Stimulated activated CD4-positive, alpha-beta T cell treated with anti-CD3 and anti-CD28 coated beads, Interleukin-15, amount 100 ng/mL, for 48 hours (primary cell): ENCODE results near the gene TMED10.
A peak's percentile ranks its signal among the peaks of the same experiment; 100 is the strongest.

Experiments used
- DNase-seq, 2 donors: peaks; one replicate each; pipeline ENCODE4 v3.0.0-alpha.2; 2020; ENCODE audit warnings: low read depth in 2 of 2

TMED10 gene

DNA sequence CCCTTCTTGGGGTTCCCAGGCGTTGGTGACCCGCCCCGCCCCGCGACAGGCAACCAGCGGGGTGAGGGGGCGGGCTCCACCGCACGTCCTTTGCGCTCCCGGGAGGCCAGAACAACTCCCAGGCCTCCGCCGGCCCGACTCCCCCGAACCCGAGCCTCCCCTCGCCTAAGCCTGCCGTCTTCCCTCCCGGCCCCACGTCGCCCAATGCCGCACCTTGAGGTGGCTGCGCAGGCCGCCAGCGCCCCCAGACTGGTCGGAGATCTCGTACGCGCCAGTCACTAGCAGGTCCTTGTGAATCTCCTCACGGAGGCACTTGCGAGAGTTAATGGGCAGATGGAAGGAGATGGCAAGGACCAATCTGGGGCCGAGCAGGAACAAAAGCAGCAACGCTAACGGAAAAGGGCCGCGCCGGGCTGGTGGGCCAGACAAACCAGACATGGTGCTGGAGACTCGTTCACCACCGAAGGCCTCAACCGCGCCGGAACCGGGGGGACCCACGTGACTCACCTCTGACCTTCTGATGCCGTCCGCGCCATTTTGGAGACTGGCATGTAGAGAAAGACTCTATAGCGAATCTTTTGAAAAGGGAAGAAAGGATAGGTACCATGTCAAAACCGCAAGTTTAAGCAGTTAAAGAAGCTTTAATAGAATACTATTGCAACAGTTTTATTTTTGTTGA, at the start of gene TMED10:
Gene TMED10 (minus strand): TSS at position 471 of the 679 bp plus-strand sequence. CDS start 33 bp downstream, at position 438.
- peak; percentile 83 to 88 for DNase-seq

DNA sequence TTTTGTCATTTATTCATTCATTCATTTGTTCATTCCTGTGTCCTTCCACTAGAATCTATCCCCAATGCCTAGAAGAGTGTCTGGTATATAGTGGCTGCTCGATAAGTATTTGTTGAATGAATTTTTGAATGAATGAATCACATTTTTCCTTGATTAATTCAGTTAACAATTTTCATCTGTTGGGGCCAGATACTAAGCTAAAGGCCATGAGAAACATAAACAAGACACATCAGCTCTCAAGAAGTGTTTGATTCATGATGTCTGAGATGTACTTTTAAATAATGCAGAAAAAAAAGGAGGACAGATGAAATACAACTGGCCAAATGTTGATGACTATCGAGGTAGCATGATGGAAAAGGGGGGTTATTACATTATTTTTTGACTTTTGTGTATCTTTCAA, 48.1 kb upstream of the TMED10 start:
- no peak for DNase-seq

- DNase-seq: no peak
Observed at GRCh38 chr14:75223664-75224154, 47.3 kb upstream of the TMED10 start.

- DNase-seq: no peak
Observed at GRCh38 chr14:75222208-75222701, 45.8 kb upstream of the TMED10 start.

GRCh38 chr14:75221797-75222196, 45.4 kb upstream of the TMED10 start:
- DNase-seq: no peak

DNA sequence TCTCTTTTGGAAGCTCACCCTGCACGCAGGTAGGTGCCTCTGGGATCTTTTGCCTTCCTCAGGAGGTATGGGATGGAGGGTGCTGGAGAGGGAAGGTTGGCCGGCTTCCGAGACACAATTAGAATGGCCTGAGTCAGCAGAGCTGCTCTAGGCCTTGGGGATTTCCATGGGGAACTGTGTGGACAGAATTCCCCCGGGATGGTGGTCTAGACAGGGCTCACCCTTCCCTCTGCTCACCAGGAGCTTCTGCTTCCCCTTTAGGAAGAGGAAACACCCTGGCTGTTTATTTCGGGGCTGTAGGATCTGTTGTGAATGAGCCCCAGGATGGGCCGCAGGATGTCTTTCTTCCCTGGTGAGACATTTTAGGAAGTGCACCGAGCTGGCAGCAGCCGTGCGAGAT, 43.7 kb upstream of the TMED10 start:
- DNase-seq: no peak

DNA sequence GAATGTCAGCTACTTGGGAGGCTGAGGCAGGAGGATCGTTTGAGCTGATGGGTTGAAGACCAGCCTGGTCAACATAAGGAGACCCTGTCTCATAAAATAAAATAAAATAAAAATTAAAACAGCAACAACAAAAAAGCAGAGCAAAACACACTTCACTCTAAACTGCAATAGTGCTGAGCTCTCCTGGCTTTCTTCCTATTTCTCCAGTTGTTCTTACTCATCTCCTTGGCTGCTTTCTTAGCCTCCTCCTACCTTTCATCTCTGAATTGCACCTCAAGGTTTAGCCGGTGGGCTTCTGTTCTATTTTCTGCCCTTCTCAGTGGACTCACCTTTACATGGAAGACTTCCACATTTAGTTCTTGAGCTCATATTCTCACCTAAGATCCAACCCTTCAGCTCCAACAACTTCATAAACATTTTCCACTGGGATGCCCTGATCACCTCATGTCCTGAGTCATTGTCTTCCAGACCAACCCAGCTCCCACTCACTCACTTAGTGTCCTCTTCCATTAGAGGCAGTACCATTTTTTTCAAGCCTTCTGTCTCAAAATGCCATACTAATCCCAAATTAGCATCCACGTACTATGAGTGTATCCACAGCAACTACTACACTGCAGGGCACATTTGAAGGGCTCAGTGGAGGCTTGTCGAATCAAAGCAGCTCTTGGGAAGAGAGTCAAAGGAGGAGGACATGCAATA, 41.2 kb upstream of the TMED10 start:
- DNase-seq: no peak

- DNase-seq: no peak
Observed at GRCh38 chr14:75216427-75217006, 40.1 kb upstream of the TMED10 start.

- DNase-seq: no peak
Observed at GRCh38 chr14:75215520-75215919, 39.1 kb upstream of the TMED10 start.

- DNase-seq: no peak
Observed at GRCh38 chr14:75214558-75214957, 38.1 kb upstream of the TMED10 start.

DNA sequence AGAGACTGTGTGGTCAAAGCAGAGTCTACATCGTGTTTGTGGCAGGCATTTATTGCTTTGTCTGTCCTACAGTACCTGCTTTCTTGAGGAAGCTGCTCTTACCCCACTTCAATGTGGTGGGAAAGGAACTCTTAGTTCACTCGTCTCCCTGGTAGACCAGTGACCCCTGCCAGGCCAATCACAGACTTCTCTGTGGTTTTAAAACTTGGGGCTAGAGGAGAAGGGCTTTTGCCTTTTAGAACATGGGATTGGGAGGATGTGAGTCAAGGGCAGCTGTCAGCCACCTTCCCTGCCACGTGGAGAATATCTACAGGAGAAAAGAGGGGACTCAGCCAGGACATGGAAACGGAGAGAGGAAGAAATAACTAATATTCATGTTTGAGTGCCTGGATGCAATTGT, 36.8 kb upstream of the TMED10 start:
- no peak for DNase-seq

GRCh38 chr14:75208843-75209242, 32.4 kb upstream of the TMED10 start:
- no peak for DNase-seq

- DNase-seq: no peak
Observed at GRCh38 chr14:75206190-75206589, 29.8 kb upstream of the TMED10 start.

GRCh38 chr14:75205591-75205990, 29.2 kb upstream of the TMED10 start:
- no peak for DNase-seq

GRCh38 chr14:75204116-75204515, 27.7 kb upstream of the TMED10 start:
- no peak for DNase-seq

- no peak for DNase-seq
Observed at GRCh38 chr14:75202657-75203056, 26.2 kb upstream of the TMED10 start.

GRCh38 chr14:75201087-75201486, 24.7 kb upstream of the TMED10 start:
- no peak for DNase-seq

DNA sequence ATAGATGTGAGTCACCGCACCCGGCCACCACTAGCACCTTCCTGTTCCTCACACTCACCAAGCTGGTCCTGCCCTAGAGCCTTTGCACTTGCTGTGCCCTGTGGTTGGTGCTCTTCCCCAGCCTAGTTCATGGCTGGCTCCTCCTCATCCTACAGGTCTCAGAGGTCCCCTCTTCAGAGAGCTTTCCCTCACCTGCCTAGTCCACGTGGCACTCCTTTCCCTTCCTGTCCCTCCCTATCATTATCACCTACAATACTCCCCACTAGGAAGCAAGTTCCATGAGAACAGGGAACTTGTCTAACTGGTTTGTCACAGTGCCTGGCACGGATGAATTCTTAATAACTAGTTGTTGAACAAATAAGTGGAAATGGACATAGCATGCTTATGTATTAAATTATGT, 24.0 kb upstream of the TMED10 start:
- no peak for DNase-seq

DNA sequence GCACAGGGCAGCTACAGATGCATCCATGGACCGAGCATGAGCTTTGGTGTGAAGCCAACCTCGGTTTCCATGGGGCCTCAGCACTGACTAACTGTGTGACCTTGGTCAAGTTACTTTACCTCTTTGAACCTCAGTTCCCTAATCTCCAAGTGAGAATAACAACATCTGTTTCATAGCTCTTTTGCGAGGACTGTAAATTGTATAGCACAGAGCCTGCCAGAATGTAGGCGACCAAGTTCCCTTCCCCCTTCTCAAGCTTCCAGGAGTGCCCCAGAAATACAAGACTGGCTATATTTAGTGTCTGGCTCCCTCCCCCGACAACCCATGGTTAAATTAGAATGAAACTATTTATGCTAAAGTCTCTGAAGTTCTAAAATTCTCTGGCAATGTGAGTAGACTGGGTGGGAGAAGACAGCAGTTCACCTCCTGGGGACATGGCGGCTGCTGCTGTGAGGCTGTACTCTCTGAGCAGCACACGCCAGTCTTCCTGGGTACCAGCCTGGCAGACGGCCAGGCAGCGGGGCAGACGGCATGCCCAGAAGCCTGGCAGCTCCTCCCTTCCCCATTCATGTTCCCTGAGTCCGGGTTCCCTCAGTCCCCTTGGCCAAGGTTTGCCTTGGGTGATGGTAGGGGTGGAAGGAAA, 22.0 kb upstream of the TMED10 start:
- no peak for DNase-seq

- no peak for DNase-seq
Observed at GRCh38 chr14:75197338-75197737, 20.9 kb upstream of the TMED10 start.

DNA sequence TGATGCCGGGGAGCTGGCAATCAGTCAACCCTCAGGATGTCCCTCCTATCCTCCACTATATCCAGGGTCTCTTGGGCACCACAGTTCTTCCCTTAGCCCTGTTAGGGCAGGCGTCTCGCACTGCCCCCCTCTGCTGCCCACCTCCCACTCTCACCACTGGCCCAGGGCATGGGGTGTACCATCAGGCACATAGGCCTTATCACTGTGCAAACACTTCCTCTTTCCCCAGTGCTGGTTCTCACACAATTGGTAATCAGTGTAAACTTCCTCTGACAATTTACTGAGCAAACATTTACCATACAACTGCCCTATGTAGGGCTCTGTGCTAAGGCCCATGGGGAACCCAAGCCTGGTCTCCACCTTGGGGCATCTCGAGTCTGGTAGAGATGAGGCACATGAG, 20.1 kb upstream of the TMED10 start:
- no peak for DNase-seq

DNA sequence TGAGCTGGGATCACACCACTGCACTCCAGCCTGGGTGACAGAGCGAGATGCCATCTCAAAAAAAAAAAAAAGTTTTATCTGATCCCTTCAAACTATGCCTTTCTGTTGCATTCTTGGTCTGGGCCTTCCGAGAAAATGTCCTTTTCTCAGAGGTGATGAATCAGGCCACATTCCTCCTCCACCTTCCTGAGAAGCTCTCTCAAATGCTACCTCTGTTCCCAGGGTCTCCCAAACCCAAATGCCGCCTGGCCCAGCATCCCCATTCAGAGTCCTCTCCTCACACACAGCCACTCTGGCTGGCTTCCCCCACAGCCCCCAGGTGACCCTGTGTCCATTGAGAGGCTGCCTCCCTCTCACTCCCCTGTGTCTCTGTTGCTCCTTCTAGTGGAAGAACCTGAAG, 19.7 kb upstream of the TMED10 start:
- DNase-seq: no peak
